Mucosa of descending colon (tissue), 3 donors: ENCODE data around the gene F2R. TPM values are rescaled to one million over a fixed set of nuclear protein-coding genes. Genes with fewer than 3 reads are reported as not detected.
A peak's percentile ranks its signal among the peaks of the same experiment; 100 is the strongest.

Source experiments
- ATAC-seq: fragments of 200-7000 bp; cut with Tn5 transposase; one replicate; pipeline ENCODE4 v1.9.1; 2020; ENCODE audit warnings: mild to moderate bottlenecking, moderate library complexity
- DNase-seq, 3 donors: peaks; one replicate each; pipeline ENCODE4 v3.0.0-alpha.2; 2020
- H3K36me3 ChIP-seq: fragments of 200-600 bp; one replicate; pipeline ENCODE4 v1.8.0; 2021; ENCODE audit warnings: low read depth, mild to moderate bottlenecking
- H3K4me1 ChIP-seq: fragments of 200-600 bp; one replicate; pipeline ENCODE4 v1.8.0; 2021; ENCODE audit warnings: low read depth, mild to moderate bottlenecking
- H3K4me3 ChIP-seq: fragments of 200-600 bp; one replicate; pipeline ENCODE4 v1.8.0; 2021; ENCODE audit warnings: mild to moderate bottlenecking
- H3K9me3 ChIP-seq: fragments of 200-600 bp; one replicate; pipeline ENCODE4 v1.8.0; 2021; ENCODE audit warnings: mild to moderate bottlenecking
- intact Hi-C, 2 donors: fragments of 100-400 bp; cut with DNase I in 1 of 2; cut with micrococcal nuclease in 1 of 2; formaldehyde crosslinking; loops; one replicate each; pipeline versions ENCODE4 v1.11.0 to v1.11.1; 2022; cut with DNase I, micrococcal nuclease
- total RNA-seq, 3 donors: library from RNA; stranded (reverse); fragmentation: NEBNext Ultra II Directional in 2 of 3; extraction: Animal tissue kit (Norgen Biotek cat#: 25700) in 2 of 3; gene quantifications; one replicate each; pipeline versions ENCODE4 v1.2.1 to v1.2.4, GENCODE V29; 2021 to 2023
- TF ChIP-seq, protein P1 (sequence below): fragments of 200-600 bp; IDR thresholded peaks from one replicate; pipeline ENCODE4 v1.8.0; 2022; ENCODE audit warnings: antibody characterized with exemption, mild to moderate bottlenecking
- donor health status: DM: no; HTN: no; CAD: no; lungs with moderate emphysema.
- donor health status: DM: no; HTN: no; CAD: no.
- donor health status: DM: no; HTN: yes; CAD: no.

Gene F2R
- total RNA-seq, 3 donors from 2014 or later, result 3.1 to 6.5 (median 4.6) TPM

DNA sequence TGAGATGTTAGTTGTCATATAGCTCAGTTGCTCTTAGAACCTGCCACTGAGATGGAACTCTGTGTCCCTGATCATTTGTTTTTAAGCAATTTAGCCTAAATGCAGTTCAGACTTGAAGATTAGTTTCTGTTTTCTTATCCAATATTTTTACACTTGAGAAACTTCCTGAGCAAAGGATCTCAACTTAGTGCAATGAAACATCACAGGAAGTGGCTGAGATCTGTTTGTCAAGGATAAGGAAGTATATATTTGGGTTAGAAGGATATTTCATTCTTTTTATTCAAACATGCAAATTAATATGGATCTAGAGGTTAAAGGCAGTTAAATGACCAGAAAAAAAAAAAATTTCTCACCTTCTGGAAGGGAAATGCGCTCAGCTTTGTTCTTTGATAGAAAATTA, 19.7 kb upstream of the F2R start:
- H3K4me3 ChIP-seq, result no peak overlapping the region
- intact Hi-C loops, result no loop called here
- no peaks in the 10 kb centered on the region for H3K9me3 ChIP-seq
- H3K4me1 ChIP-seq, result peaks cover 10% of the 10 kb centered on the region
- no peak for ATAC-seq
- no peaks in the 10 kb centered on the region for H3K36me3 ChIP-seq
- TF ChIP-seq, protein P1, sequence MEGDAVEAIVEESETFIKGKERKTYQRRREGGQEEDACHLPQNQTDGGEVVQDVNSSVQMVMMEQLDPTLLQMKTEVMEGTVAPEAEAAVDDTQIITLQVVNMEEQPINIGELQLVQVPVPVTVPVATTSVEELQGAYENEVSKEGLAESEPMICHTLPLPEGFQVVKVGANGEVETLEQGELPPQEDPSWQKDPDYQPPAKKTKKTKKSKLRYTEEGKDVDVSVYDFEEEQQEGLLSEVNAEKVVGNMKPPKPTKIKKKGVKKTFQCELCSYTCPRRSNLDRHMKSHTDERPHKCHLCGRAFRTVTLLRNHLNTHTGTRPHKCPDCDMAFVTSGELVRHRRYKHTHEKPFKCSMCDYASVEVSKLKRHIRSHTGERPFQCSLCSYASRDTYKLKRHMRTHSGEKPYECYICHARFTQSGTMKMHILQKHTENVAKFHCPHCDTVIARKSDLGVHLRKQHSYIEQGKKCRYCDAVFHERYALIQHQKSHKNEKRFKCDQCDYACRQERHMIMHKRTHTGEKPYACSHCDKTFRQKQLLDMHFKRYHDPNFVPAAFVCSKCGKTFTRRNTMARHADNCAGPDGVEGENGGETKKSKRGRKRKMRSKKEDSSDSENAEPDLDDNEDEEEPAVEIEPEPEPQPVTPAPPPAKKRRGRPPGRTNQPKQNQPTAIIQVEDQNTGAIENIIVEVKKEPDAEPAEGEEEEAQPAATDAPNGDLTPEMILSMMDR, result no peak
- DNase-seq, result no peak

DNA sequence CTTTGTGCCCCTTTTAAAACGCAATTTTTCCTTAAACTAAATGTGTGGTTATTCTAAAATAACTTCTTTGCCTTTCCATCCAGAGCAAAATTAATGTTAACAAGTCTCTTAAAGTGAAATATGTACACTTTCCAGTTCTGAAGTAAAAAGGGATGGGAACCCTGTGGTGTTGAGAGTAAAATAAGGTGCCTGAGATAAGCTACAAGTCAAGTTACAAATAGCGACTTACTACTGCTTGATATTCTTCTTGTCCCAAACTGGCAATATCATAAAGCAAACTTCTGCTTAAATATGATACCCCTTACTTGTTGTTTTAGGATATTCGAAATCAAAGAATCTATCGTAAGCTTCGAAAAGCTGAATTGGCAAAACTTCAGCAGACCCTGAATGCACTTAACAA, 18.3 kb upstream of the F2R start:
- intact Hi-C loops, result no loop called here
- no peaks in the 10 kb centered on the region for H3K4me1 ChIP-seq
- H3K9me3 ChIP-seq, result no peaks in the 10 kb centered on the region
- no peak for ATAC-seq
- TF ChIP-seq, protein P1, result no peak
- no peak overlapping the region for H3K4me3 ChIP-seq
- DNase-seq, result no peak
- H3K36me3 ChIP-seq, result no peaks in the 10 kb centered on the region

DNA sequence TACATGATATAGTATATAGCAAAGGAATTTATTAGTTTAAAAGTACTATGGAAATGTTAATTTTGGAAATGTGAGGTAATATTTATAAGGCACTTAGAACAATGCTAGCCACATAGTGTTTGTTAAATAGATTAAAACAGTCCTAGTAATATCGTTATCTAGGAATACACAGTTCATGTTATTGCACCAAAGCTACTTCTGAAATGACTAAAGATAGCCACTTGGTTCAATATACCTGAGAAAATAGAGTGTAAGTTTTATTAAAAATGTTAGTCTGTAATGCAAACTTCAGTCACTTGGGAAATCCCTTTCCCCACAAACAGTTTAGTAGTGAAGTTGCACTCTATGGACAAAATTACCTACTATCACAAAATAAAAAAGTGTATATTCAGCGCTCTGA, 15.4 kb upstream of the F2R start:
- no peak overlapping the region for H3K4me3 ChIP-seq
- no peaks in the 10 kb centered on the region for H3K4me1 ChIP-seq
- TF ChIP-seq, protein P1, result no peak
- no peaks in the 10 kb centered on the region for H3K9me3 ChIP-seq
- intact Hi-C loops, result no loop called here
- no peaks in the 10 kb centered on the region for H3K36me3 ChIP-seq
- ATAC-seq, result no peak
- no peak for DNase-seq

DNA sequence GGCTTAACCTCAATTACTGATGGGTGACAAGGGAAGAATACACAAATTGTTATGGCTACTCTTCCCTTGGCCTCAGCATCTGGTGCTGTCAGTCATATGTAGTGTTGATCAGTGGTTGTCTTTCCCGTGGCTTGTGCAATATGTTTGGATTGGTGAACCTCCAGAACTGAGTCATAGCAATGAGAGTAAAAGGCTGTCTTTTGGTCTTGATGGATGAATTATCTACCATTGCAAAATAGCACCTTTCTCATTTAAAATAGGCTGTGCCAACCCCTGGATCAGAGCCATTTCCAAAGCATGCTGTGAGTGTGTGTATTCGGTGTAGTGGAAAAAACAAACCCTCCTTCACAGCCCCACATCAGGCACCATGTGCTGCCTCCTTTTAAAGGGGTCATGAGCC, 14.6 kb upstream of the F2R start:
- no peaks in the 10 kb centered on the region for H3K36me3 ChIP-seq
- H3K9me3 ChIP-seq, result no peaks in the 10 kb centered on the region
- H3K4me1 ChIP-seq, result no peaks in the 10 kb centered on the region
- ATAC-seq, result no peak
- DNase-seq, result no peak
- intact Hi-C loops, result no loop called here
- TF ChIP-seq, protein P1, result no peak
- H3K4me3 ChIP-seq, result no peak overlapping the region

DNA sequence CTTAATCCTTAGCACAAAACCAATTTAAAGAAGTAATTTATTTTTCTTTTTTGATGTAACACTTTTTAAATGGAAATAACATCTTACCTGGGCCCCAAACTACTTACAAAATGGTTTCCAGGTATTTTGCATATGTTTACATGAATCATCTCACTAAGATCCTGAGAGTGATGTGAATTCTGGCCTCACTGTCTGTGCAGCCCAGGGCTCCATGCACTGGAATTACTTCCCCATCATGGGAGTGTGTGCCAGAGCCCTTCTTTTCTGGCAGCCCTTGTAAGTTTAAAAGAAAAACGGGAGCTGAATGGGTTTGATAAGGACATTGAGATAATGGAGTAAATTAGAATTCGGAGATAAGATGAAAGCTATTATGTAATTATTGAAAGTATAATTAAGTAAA, 12.2 kb upstream of the F2R start:
- TF ChIP-seq, protein P1, result no peak
- Histone ChIP-seq H3K4me3 (no peak overlapping the region), H3K36me3 (no peaks in the 10 kb centered on the region), H3K4me1 (no peaks in the 10 kb centered on the region), H3K9me3 (no peaks in the 10 kb centered on the region)
- intact Hi-C loops, result no loop called here
- DNase-seq (no peak), ATAC-seq (no peak)

DNA sequence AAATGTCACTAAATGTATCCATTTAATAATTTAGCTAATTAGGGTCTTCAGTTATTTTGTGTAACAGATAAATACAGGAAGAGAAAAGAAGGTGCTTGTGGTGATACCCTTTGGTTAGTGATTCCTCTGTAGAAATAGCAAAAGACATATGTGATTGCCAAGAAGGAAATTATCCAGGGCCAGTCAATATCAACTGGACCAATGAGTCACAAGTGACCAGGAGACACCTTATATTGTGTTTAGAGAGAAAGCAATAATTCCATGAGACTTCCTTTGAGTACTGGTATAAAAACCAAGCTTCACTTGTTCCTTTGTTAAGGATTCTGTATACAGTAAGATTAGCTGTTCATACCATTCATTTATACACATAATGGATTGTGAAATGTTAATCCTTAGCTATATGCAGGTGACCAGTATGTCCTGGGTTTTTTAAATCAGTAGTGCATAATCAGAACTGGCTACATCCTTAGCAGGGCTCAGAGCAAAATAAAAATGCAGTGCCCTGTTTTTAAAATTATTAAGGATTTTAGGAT, 11.7 kb upstream of the F2R start:
- TF ChIP-seq, protein P1, result no peak
- H3K4me1 ChIP-seq, result no peaks in the 10 kb centered on the region

More for the DNA sequence above, 11.7 kb upstream of the F2R start:
- no peak overlapping the region for H3K4me3 ChIP-seq
- ATAC-seq, result peak; percentile 44
- no peaks in the 10 kb centered on the region for H3K36me3 ChIP-seq
- no peak for DNase-seq
- H3K9me3 ChIP-seq, result no peaks in the 10 kb centered on the region
- intact Hi-C loops, result no loop called here
